Parathyroid adenoma (tissue), 2 donors: Measurements from ENCODE around the gene EOLA2.
A peak's percentile ranks its signal among the peaks of the same experiment; 100 is the strongest.
"Not testable (repeated sequence)": the region's sequence is repeated elsewhere in the genome, so short reads cannot be mapped to it uniquely, and the experiment has no call there.

Experiments used
- H2AFZ ChIP-seq: fragments of 300-600 bp; sonication (generic); one replicate; pipeline ENCODE4 v1.7.0; 2017; ENCODE audit warnings: antibody characterized with exemption, mild to moderate bottlenecking
- H3K27ac ChIP-seq: fragments of 300-600 bp; sonication (generic); one replicate; pipeline ENCODE4 v1.7.0; 2017
- H3K27me3 ChIP-seq: fragments of 300-600 bp; sonication (generic); one replicate; pipeline ENCODE4 v1.7.0; 2017; ENCODE audit warnings: low read length; ENCODE audit not compliant: control insufficient read depth, insufficient read depth
- H3K36me3 ChIP-seq: fragments of 300-600 bp; sonication (generic); one replicate; pipeline ENCODE4 v1.7.0; 2017; ENCODE audit warnings: low read length; ENCODE audit not compliant: control insufficient read depth, insufficient read depth
- H3K4me1 ChIP-seq: fragments of 300-600 bp; sonication (generic); one replicate; pipeline ENCODE4 v1.7.0; 2017; ENCODE audit warnings: control low read depth
- H3K4me2 ChIP-seq: fragments of 300-600 bp; sonication (generic); one replicate; pipeline ENCODE4 v1.7.0; 2017; ENCODE audit warnings: low read length
- H3K4me3 ChIP-seq: fragments of 300-600 bp; sonication (generic); one replicate; pipeline ENCODE4 v1.7.0; 2017; ENCODE audit warnings: low read depth, low read length
- H3K79me2 ChIP-seq: fragments of 300-600 bp; sonication (generic); one replicate; pipeline ENCODE4 v1.7.0; 2017; ENCODE audit warnings: control low read depth
- H3K9ac ChIP-seq: fragments of 300-600 bp; sonication (generic); one replicate; pipeline ENCODE4 v1.7.0; 2017; ENCODE audit warnings: mild to moderate bottlenecking
- H3K9me3 ChIP-seq: fragments of 300-600 bp; sonication (generic); one replicate; pipeline ENCODE4 v1.7.0; 2017; ENCODE audit warnings: low read length; ENCODE audit not compliant: control insufficient read depth
- CTCF ChIP-seq: fragments of 300-600 bp; sonication (generic); IDR thresholded peaks from one replicate; pipeline ENCODE4 v1.7.0; 2017; ENCODE audit warnings: antibody characterized with exemption, mild to moderate bottlenecking
- donor health status: primary hyperparathyroidism.

EOLA2 gene

GRCh38 chrX:149939905-149940673 is 1.8 kb upstream of the EOLA2 start:
- H3K4me2 ChIP-seq = peak overlapping the region; percentile 67
- H3K27me3 ChIP-seq = no peaks in the 10 kb centered on the region
- peaks cover 5% of the 10 kb centered on the region for H3K79me2 ChIP-seq
- H3K27ac ChIP-seq = peak overlapping the region; percentile 91
- no peak overlapping the region for H3K9ac ChIP-seq
- H3K4me1 ChIP-seq = no peaks in the 10 kb centered on the region
- H2AFZ ChIP-seq = peak overlapping the region; percentile 53
- no peaks in the 10 kb centered on the region for H3K9me3 ChIP-seq
- no peak for TF ChIP-seq CTCF
- no peaks in the 10 kb centered on the region for H3K36me3 ChIP-seq
- peak overlapping the region; percentile 61 for H3K4me3 ChIP-seq

DNA sequence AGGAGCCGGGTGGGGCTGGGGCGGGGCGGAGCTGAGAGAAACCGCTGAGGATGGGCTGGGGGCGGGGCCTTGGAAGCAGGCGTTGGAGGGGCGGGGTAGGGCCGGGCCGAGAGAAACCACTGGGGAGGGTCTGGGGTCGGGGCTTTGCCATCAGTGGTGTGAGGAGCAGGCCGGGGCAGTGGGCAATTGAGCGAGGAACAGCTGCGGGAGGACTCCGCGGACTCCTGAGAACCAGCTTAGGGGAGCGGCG is 1.3 kb upstream of the EOLA2 start:
- no peaks in the 10 kb centered on the region for H3K9me3 ChIP-seq
- peaks cover 5% of the 10 kb centered on the region for H3K79me2 ChIP-seq
- no peaks in the 10 kb centered on the region for H3K4me1 ChIP-seq
- peak overlapping the region; percentile 61 for H3K4me3 ChIP-seq
- H3K27me3 ChIP-seq = no peaks in the 10 kb centered on the region
- peak overlapping the region; percentile 91 for H3K27ac ChIP-seq
- peak overlapping the region; percentile 67 for H3K4me2 ChIP-seq
- no peak overlapping the region for H3K9ac ChIP-seq
- H3K36me3 ChIP-seq = no peaks in the 10 kb centered on the region
- TF ChIP-seq CTCF = no peak
- no peak overlapping the region for H2AFZ ChIP-seq

DNA sequence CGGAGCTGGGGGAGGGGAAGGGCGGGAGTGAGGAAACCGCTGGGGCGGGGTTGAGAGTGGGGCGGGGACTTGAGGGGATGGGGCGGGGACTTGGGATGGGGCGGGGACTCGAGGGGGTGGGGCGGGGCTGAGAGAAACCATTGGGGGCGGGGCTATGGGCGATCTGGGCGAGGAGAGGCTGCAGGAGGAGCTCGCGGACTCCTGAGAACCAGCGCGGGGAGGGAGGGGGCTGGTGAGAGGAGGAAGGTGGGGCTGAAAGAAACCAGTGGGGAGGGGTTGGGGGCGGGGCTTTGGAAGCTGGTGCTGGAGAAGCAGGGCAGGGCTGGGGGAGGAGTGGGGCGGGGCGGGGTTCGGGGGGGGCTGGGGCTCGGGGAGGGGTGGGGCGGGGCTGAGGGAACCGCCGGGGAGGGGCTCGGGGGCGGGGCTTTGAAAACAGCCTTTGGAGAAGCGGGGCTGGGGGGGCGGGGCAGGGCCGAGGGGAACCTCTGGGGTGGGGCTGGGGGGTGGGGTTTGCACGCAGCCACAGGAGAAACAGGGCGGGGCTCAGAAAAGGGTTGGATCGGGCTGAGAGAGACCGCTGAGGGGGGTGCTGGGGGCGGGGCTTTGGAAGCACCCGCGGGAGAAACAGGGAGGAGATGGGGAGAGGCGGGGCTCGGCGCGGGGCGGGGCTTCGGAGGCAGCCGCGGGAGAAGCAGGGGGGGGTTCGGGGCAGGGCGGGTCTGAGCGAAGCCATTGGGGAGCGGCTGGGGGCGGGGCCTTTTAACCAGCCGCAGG is 777 bp upstream of the EOLA2 start:
- no peak overlapping the region for H3K9ac ChIP-seq
- H2AFZ ChIP-seq = no peak overlapping the region
- H3K36me3 ChIP-seq = no peaks in the 10 kb centered on the region
- H3K79me2 ChIP-seq = peaks cover 5% of the 10 kb centered on the region
- H3K4me2 ChIP-seq = no peak overlapping the region
- no peaks in the 10 kb centered on the region for H3K9me3 ChIP-seq
- H3K27me3 ChIP-seq = no peaks in the 10 kb centered on the region
- H3K27ac ChIP-seq = peak overlapping the region; percentile 97
- no peak for TF ChIP-seq CTCF
- no peaks in the 10 kb centered on the region for H3K4me1 ChIP-seq
- no peak overlapping the region for H3K4me3 ChIP-seq

DNA sequence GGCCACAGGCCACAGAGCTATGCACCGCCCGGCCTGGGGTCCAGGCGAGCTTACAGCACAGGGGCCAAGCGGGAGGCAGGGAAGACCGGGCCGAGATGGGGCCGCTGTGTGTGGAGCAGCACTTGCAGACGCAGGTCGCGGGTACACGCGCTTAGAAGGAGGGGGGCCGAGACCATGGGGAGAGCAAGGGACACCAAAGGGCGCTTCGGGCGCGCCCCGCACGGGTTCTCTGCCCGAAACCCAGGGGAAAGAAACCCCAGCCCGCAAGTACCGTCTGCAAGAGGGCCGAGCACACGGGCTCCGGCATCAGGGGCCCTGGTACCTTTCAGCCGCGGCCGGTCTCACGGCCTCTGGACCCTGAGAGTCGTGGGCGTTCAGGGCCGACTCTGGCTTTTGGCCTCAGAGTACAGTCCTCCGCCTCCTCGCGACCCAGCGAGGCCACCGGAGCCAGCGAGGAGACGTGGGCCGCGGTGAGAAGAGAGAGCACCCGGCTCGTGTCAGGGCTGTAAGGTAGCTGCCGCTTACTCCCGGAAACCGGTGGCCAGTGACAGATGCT is 342 bp downstream of the EOLA2 start:
- peaks cover 5% of the 10 kb centered on the region for H3K79me2 ChIP-seq
- no peaks in the 10 kb centered on the region for H3K9me3 ChIP-seq

DNA sequence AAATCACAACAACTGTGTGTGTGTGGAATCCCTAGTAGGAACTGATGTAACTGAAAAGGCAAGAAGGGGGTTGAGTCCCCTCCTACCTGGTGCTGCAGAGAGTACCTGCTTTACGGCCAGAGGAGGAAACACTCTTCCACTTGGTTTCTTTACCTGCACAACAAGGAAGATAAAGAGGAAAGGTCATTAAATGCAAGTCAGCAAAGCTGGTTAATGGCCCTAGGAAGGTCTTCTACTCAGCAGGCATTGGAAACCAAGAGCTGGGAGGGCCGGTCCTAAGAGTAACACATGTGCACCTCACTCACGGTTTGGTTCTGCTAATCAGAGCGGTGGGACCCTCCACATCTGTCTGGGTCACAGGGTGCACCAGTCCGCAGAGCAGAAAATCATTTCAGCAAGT is 963 bp downstream of the EOLA2 start:
- H3K9me3 ChIP-seq, H3K27me3 ChIP-seq, H3K9ac ChIP-seq, H3K4me1 ChIP-seq, H3K79me2 ChIP-seq, H3K27ac ChIP-seq, H2AFZ ChIP-seq, H3K36me3 ChIP-seq: not testable (repeated sequence)
- Histone ChIP-seq H3K4me3 (peak overlapping the region; percentile 79), H3K4me2 (peak overlapping the region; percentile 80)

More for the DNA sequence above, 342 bp downstream of the EOLA2 start:
- no peaks in the 10 kb centered on the region for H3K4me1 ChIP-seq
- H3K36me3 ChIP-seq = no peaks in the 10 kb centered on the region
- peak overlapping the region; percentile 19 for H3K9ac ChIP-seq
- no peaks in the 10 kb centered on the region for H3K27me3 ChIP-seq
- H2AFZ ChIP-seq = peak overlapping the region; percentile 89
- peak overlapping the region; percentile 97 for H3K27ac ChIP-seq
- peak overlapping the region; percentile 80 for H3K4me2 ChIP-seq
- peak overlapping the region; percentile 79 for H3K4me3 ChIP-seq
- TF ChIP-seq CTCF = no peak

GRCh38 chrX:149933547-149933946 is 4.7 kb downstream of the EOLA2 start:
- H3K9me3 ChIP-seq, H3K4me1 ChIP-seq, H3K27me3 ChIP-seq, H3K9ac ChIP-seq, H2AFZ ChIP-seq, H3K4me2 ChIP-seq, H3K27ac ChIP-seq, H3K79me2 ChIP-seq, H3K36me3 ChIP-seq, H3K4me3 ChIP-seq: not testable (repeated sequence)

GRCh38 chrX:149932970-149933369 is 5.3 kb downstream of the EOLA2 start:
- not testable (repeated sequence) for H3K27me3 ChIP-seq, H3K36me3 ChIP-seq, H3K79me2 ChIP-seq, H3K4me3 ChIP-seq, H2AFZ ChIP-seq, H3K4me1 ChIP-seq, H3K9me3 ChIP-seq, H3K9ac ChIP-seq, H3K27ac ChIP-seq, H3K4me2 ChIP-seq
